ENCODE results near the gene RFX2.

RFX2 gene

GRCh38 chr19:6069268-6069791, 41.0 kb downstream of the RFX2 start:
- TF ChIP-seq CTCF (conservative IDR thresholded peaks at IDR 0.05; ENCODE audit: low read length): no peak
- no peak for DNase-seq (ENCODE audit: low read depth)
- H3K4me3 ChIP-seq (ENCODE audit: low read length): no peak overlapping the region

GRCh38 chr19:6068711-6069110, 41.6 kb downstream of the RFX2 start:
- DNase-seq (ENCODE audit: low read depth): no peak
- H3K4me3 ChIP-seq (ENCODE audit: low read length): no peak overlapping the region
- no peak for TF ChIP-seq CTCF (conservative IDR thresholded peaks at IDR 0.05; ENCODE audit: low read length)

- no peak overlapping the region for H3K4me3 ChIP-seq (ENCODE audit: low read length)
- TF ChIP-seq CTCF (conservative IDR thresholded peaks at IDR 0.05; ENCODE audit: low read length): no peak
- no peak for DNase-seq (ENCODE audit: low read depth)
These were observed 42.3 kb downstream of the RFX2 start for GRCh38 chr19:6067975-6068374.

- peak; percentile 98 for DNase-seq (ENCODE audit: low read depth)
- no peak for TF ChIP-seq CTCF (conservative IDR thresholded peaks at IDR 0.05; ENCODE audit: low read length)
- no peak overlapping the region for H3K4me3 ChIP-seq (ENCODE audit: low read length)
These were observed 43.3 kb downstream of the RFX2 start for GRCh38 chr19:6066661-6067646.

DNA sequence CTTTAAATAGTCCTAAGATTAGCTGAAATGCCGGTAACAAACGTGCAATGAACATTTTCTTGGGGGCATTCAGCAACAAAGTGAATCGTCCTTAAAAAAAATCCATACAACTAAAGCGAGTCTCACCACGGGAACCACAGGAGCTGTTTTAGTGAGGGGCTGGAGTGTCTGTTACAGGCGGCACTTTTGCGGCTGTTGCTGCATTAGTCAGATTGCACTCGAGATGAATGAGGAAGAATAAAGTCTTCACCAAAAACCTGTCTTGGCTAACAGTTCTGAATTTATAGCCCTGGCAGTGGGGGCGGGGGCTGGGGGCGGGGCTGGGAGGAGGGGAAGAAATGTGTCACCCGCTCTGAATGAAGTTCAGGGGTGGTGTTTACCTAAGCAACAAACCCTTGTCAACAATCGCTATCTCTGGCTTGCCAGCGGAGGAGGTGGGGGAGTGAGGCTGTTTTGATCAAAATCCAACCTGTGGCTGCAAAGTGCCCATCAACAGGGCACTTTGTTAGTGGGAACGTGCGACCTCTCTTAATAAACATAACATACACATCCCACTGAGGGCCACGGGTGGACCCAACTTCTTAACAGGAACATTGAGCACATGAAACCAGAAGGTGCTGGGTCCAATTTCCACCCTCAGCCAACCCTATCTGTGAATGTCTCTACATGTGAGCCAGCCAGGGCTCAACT, 44.5 kb downstream of the RFX2 start:
- no peak for TF ChIP-seq CTCF (conservative IDR thresholded peaks at IDR 0.05; ENCODE audit: low read length)
- DNase-seq (ENCODE audit: low read depth): peak; percentile 79
- no peak overlapping the region for H3K4me3 ChIP-seq (ENCODE audit: low read length)

DNA sequence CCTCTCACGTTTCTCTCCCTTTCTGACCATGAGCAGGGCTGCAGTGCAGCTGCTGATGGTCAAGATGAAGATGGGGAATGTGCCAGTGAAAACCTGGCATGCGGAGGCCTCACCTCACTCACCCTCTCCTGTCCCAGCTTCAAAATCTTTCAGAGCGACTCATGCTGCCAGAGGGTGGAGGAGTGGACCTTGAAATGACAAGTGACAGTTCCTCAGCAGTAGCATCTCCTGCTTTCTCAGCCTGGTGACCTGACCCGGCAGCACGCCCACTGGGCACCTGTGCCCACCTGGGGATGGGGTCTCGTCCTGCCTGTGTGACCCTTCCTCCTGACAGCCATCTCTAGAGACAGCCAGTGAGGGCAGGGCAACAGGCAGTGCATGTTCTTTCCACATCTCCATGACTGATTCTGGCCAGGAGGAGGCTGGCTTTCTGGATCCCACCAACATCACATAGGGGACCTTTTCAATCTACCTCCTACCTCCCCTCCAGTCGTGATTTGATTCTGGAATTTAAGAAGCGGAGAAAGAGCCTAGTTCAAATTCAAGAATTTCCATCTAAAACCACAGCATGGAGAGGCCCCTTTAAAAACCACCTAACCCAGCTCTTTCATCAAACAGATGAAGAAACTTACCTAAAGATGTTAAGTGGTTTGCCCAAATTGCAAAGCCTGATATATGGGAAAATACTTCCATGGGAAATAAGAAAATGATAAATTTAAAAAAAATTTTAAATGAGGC, 45.8 kb downstream of the RFX2 start:
- TF ChIP-seq CTCF (conservative IDR thresholded peaks at IDR 0.05; ENCODE audit: low read length): no peak
- H3K4me3 ChIP-seq (ENCODE audit: low read length): no peak overlapping the region
- peak; percentile 36 for DNase-seq (ENCODE audit: low read depth)
